HepG2 (cell line): ENCODE data around the gene AQP5. TPM values are rescaled to one million over a fixed set of nuclear protein-coding genes. Genes with fewer than 3 reads are reported as not detected.

Source experiments
- ADNP ChIP-seq: sonication (generic); formaldehyde crosslinking; IDR thresholded peaks from 2 replicates; pipeline ENCODE4 v1.4.0; 2020; ENCODE audit warnings: missing genetic modification reagents
- HNF1B ChIP-seq: sonication (generic); formaldehyde crosslinking; IDR thresholded peaks from 2 replicates; pipeline ENCODE4 v1.5.1; 2020; ENCODE audit warnings: mild to moderate bottlenecking, moderate library complexity, missing genetic modification reagents
- JDP2 ChIP-seq: sonication (generic); formaldehyde crosslinking; IDR thresholded peaks from 2 replicates; pipeline ENCODE4 v1.8.1; 2022; ENCODE audit warnings: missing genetic modification reagents, borderline replicate concordance
- MAZ ChIP-seq, 2 experiments: sonication (generic) in 1 of 2; formaldehyde crosslinking in 1 of 2; IDR thresholded peaks; 2 replicates each; pipeline versions ENCODE4 v1.5.0 to v1.6.1; 2012 to 2020; ENCODE audit warnings: low read depth in 2 of 2, mild to moderate bottlenecking in 2 of 2, borderline replicate concordance in 1 of 2, improper control_type of control experiment in 1 of 2, low read length in 1 of 2, missing genetic modification reagents in 1 of 2, moderate library complexity in 1 of 2
- POGK ChIP-seq: sonication (generic); formaldehyde crosslinking; conservative IDR thresholded peaks from 2 replicates; pipeline ENCODE4 v1.8.0; 2022; ENCODE audit warnings: mild to moderate bottlenecking, moderate library complexity, missing genetic modification reagents
- RFXANK ChIP-seq: IDR thresholded peaks from 2 replicates; pipeline ENCODE4 v1.6.1; 2016
- SALL1 ChIP-seq: sonication (generic); formaldehyde crosslinking; IDR thresholded peaks from 2 replicates; pipeline ENCODE4 v1.8.0; 2022; ENCODE audit warnings: mild to moderate bottlenecking, missing genetic modification reagents
- TRAFD1 ChIP-seq: sonication (generic); formaldehyde crosslinking; IDR thresholded peaks from 2 replicates; pipeline ENCODE4 v1.5.1; 2020; ENCODE audit warnings: missing genetic modification reagents, mild to moderate bottlenecking, borderline replicate concordance
- ZNF329 ChIP-seq: sonication (generic); formaldehyde crosslinking; IDR thresholded peaks from 2 replicates; pipeline ENCODE4 v1.9.0; 2021; ENCODE audit warnings: low read depth, mild to moderate bottlenecking, missing genetic modification reagents
- ZNF431 ChIP-seq: sonication (generic); formaldehyde crosslinking; IDR thresholded peaks from 2 replicates; pipeline ENCODE4 v1.9.0; 2022; ENCODE audit warnings: missing genetic modification reagents, low read depth, mild to moderate bottlenecking, borderline replicate concordance
- ZNF460 ChIP-seq: sonication (generic); formaldehyde crosslinking; IDR thresholded peaks from 2 replicates; pipeline ENCODE4 v1.5.1; 2020; ENCODE audit warnings: missing genetic modification reagents, mild to moderate bottlenecking, borderline replicate concordance
- ZNF501 ChIP-seq: sonication (generic); formaldehyde crosslinking; IDR thresholded peaks from 2 replicates; pipeline ENCODE4 v1.5.1; 2020; ENCODE audit warnings: mild to moderate bottlenecking, moderate library complexity, missing genetic modification reagents
- ZNF543 ChIP-seq: sonication (generic); formaldehyde crosslinking; IDR thresholded peaks from 2 replicates; pipeline ENCODE4 v1.4.0; 2020; ENCODE audit warnings: mild to moderate bottlenecking, missing genetic modification reagents
- ZNF564 ChIP-seq: sonication (generic); formaldehyde crosslinking; IDR thresholded peaks from 2 replicates; pipeline ENCODE4 v1.8.1; 2023; ENCODE audit warnings: mild to moderate bottlenecking, missing genetic modification reagents
- ZNF570 ChIP-seq: sonication (generic); formaldehyde crosslinking; IDR thresholded peaks from 2 replicates; pipeline ENCODE4 v1.4.0; 2020; ENCODE audit warnings: mild to moderate bottlenecking, missing genetic modification reagents, borderline replicate concordance
- ZNF644 ChIP-seq: IDR thresholded peaks from 2 replicates; pipeline ENCODE4 v1.6.1; 2016; ENCODE audit warnings: low read depth
- ZNF772 ChIP-seq: sonication (generic); formaldehyde crosslinking; IDR thresholded peaks from 2 replicates; pipeline ENCODE4 v1.5.0; 2020; ENCODE audit warnings: mild to moderate bottlenecking, missing genetic modification reagents
- ZNF792 ChIP-seq: IDR thresholded peaks from 2 replicates; pipeline ENCODE4 v1.6.1; 2016
- polyA plus RNA-seq, 8 experiments: library from polyadenylated mRNA; depleted of rRNA in 3 of 8; stranded (reverse) in 7 of 8; unstranded in 1 of 8; fragments of >200 nt; fragmentation: Illumina TruSeq in 4 of 8; extraction: Trizol in 4 of 8; gene quantifications; 2 replicates each; pipeline versions ENCODE4 v1.2.1 to v1.2.3, GENCODE V29; 2011 to 2016; ENCODE audit warnings: low read depth in 4 of 8, missing spikeins in 1 of 8, mixed read lengths in 1 of 8; ENCODE audit not compliant: insufficient read depth in 1 of 8
- total RNA-seq, 5 experiments: library from RNA; depleted of rRNA; stranded (reverse); fragments of >200 nt; fragmentation: Illumina TruSeq; extraction: Trizol; gene quantifications; 2 replicates each; pipeline ENCODE4 v1.2.3, GENCODE V29; 2016; ENCODE audit warnings: low read depth in 1 of 5
- TF ChIP-seq, protein P1 (sequence below): sonication (generic); formaldehyde crosslinking; conservative IDR thresholded peaks from 2 replicates; pipeline ENCODE4 v1.4.0; 2020; ENCODE audit warnings: missing genetic modification reagents
- TF ChIP-seq, protein P2 (sequence below): IDR thresholded peaks from 2 replicates; pipeline ENCODE4 v1.6.1; 2016; ENCODE audit warnings: missing compliant biosample characterization, missing genetic modification reagents, borderline replicate concordance

Gene AQP5
- total and polyA plus RNA-seq, 2 of the 13 experiments (the other 11 are each of a cell fraction or from before 2014, with no cell fraction given), result not detected

GRCh38 chr12:49974231-49974675, 12.6 kb downstream of the AQP5 start (continued):
- TF ChIP-seq ZNF329 (CRISPR knock-in tag) (no peak), SALL1 (peak; percentile 65; the same call in 1 of the 2 replicates), ZNF644 (peak; percentile 34; the same call in 1 of the 2 replicates), ZNF431 (CRISPR knock-in tag) (0 out of 2 replicates have a peak, but pooled peaks have one; percentile 39), ZNF792 (no peak), TRAFD1 (CRISPR knock-in tag) (no peak), ZNF772 (CRISPR knock-in tag) (0 out of 2 replicates have a peak, but pooled peaks have one; percentile 10), ADNP (CRISPR knock-in tag) (0 out of 2 replicates have a peak, but pooled peaks have one; percentile 14), ZNF501 (CRISPR knock-in tag) (peak; percentile 50; the same call in 1 of the 2 replicates), ZNF564 (0 out of 2 replicates have a peak, but pooled peaks have one; percentile 10), ZNF460 (CRISPR knock-in tag) (no peak), POGK (CRISPR knock-in tag) (0 out of 2 replicates have a peak, but pooled peaks have one; percentile 15), MAZ (IDR thresholded peaks at IDR 0.05; ENCODE audit: borderline replicate concordance, low read depth, low read length) (no peak), MAZ (CRISPR knock-in tag; IDR thresholded peaks at IDR 0.05; ENCODE audit: low read depth) (0 out of 2 replicates have a peak, but pooled peaks have one; percentile 43), HNF1B (CRISPR knock-in tag) (peak; percentile 19; the same call in 1 of the 2 replicates), ZNF570 (no peak), RFXANK (no peak), ZNF543 (CRISPR knock-in tag) (no peak), JDP2 (CRISPR knock-in tag) (no peak)
- TF ChIP-seq, protein P1, sequence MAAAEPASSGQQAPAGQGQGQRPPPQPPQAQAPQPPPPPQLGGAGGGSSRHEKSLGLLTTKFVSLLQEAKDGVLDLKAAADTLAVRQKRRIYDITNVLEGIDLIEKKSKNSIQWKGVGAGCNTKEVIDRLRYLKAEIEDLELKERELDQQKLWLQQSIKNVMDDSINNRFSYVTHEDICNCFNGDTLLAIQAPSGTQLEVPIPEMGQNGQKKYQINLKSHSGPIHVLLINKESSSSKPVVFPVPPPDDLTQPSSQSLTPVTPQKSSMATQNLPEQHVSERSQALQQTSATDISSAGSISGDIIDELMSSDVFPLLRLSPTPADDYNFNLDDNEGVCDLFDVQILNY (CRISPR knock-in tag), result no peak
- TF ChIP-seq, protein P2, sequence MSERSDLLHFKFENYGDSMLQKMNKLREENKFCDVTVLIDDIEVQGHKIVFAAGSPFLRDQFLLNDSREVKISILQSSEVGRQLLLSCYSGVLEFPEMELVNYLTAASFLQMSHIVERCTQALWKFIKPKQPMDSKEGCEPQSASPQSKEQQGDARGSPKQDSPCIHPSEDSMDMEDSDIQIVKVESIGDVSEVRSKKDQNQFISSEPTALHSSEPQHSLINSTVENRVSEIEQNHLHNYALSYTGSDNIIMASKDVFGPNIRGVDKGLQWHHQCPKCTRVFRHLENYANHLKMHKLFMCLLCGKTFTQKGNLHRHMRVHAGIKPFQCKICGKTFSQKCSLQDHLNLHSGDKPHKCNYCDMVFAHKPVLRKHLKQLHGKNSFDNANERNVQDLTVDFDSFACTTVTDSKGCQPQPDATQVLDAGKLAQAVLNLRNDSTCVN, result peak; percentile 59
